ENCODE results near the gene SIN3A.

Gene SIN3A

DNA sequence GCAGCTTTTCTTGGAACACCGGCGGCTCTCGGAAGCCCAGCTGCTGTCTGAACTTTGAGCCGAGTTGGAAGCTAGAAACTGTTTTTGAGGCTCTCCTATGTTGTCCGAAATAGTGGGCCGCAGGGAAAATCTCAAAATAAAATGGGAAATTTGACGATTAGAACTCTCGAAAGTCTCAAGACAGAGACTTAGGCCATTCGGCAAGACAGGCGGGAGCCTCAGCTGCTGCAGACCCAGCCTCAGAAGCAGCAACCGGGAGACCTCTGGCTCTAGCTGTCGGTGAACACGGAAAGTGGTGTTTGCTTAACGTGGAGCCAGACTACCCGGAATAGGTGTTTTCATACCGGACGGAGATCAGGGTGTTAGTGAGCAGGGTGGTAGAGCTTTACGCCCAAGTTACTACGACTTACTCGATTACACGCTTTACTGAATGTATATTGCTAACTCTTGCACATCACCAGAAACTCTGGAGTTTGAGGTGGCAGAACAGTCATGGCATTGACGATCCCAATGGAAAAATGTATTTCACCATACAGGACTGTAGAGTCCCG, 82.7 kb downstream of the SIN3A start:
- H3K4me2 ChIP-seq (ENCODE audit: low read depth, low read length, poor library complexity, severe bottlenecking), result peak overlapping the region; percentile 85
- H3F3A ChIP-seq (ENCODE audit: insufficient read depth), result peaks cover 28% of the 10 kb centered on the region
- no peaks in the 10 kb centered on the region for H4K20me1 ChIP-seq (ENCODE audit: low read depth, low read length)
- peak overlapping the region; percentile 71 for H3K4me3 ChIP-seq (ENCODE audit: insufficient read depth, low read length, poor library complexity, severe bottlenecking)
- no peak for TF ChIP-seq EZH2phosphoT487 (conservative IDR thresholded peaks at IDR 0.05; ENCODE audit: low read length)
- TF ChIP-seq, protein P1, sequence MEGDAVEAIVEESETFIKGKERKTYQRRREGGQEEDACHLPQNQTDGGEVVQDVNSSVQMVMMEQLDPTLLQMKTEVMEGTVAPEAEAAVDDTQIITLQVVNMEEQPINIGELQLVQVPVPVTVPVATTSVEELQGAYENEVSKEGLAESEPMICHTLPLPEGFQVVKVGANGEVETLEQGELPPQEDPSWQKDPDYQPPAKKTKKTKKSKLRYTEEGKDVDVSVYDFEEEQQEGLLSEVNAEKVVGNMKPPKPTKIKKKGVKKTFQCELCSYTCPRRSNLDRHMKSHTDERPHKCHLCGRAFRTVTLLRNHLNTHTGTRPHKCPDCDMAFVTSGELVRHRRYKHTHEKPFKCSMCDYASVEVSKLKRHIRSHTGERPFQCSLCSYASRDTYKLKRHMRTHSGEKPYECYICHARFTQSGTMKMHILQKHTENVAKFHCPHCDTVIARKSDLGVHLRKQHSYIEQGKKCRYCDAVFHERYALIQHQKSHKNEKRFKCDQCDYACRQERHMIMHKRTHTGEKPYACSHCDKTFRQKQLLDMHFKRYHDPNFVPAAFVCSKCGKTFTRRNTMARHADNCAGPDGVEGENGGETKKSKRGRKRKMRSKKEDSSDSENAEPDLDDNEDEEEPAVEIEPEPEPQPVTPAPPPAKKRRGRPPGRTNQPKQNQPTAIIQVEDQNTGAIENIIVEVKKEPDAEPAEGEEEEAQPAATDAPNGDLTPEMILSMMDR (IDR thresholded peaks at IDR 0.05; ENCODE audit: insufficient read depth, low read length, poor library complexity, severe bottlenecking), result no peak
- H3K36me3 ChIP-seq (ENCODE audit: low read length), result peaks cover 2% of the 10 kb centered on the region; the same call in 1 of the 2 replicates
- H3K27me3 ChIP-seq (ENCODE audit: low read length), result no peaks in the 10 kb centered on the region
- H2AFZ ChIP-seq (ENCODE audit: low read depth, low read length, severe bottlenecking), result peak overlapping the region; percentile 68
- H3K9me2 ChIP-seq (replicated peaks; ENCODE audit: insufficient read depth, low read length), result no peaks in the 10 kb centered on the region
- no peaks in the 10 kb centered on the region for H3K9me3 ChIP-seq (ENCODE audit: insufficient read depth, low read length)
- peak overlapping the region; percentile 76 for H3K9ac ChIP-seq (ENCODE audit: low read length)
- H3K79me2 ChIP-seq (ENCODE audit: insufficient read depth, low read length), result no peaks in the 10 kb centered on the region
- peak overlapping the region; percentile 86 for H3K27ac ChIP-seq (ENCODE audit: low read depth, low read length)

DNA sequence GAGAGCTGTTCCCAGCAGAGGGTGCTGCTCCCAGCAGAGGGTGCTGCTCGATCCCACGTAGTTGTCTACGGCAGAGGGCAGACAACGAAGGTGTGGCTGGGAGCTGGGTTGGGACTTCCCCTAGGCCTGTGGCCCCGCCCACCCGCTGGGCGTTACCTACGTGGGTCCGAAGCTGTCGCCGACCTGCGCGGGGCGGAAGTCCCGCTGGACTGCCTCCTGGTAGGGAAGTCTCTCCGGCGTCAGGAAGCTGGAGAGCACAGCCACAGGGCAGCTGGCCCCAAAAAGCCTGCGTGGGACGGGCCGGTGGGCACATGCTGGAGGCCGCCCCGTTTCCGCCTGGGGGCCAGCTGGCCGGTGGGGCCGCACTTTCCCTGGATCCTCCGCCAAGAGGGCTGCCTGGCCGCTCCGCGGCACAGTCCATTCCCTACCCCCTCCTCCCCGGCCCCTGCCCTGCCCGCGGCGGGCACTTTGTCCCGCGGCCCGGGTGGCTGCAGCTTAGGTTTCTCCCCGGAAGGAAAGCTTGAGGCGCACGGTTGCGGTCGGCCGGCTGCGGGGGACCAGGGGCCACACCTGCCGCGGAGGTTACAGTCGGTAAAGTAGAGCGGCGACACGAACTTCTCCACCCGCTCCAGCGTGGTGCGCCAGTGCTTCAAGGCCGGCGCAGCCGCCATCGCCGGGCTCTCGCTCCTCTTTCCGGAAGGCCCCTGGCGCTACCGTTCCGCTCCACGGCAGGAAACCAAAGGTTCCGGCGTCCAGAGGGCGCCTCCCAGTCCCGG, 83.4 kb downstream of the SIN3A start, which contains the start of gene MAN2C1:
Gene MAN2C1, minus strand, starts transcription at position 695 of the 776 bp plus-strand sequence. Its CDS starts 24 bp downstream, at position 671.
- Histone ChIP-seq H3K9me3 (ENCODE audit: insufficient read depth, low read length) (no peaks in the 10 kb centered on the region), H3F3A (ENCODE audit: insufficient read depth) (peaks cover 28% of the 10 kb centered on the region), H3K4me2 (ENCODE audit: low read depth, low read length, poor library complexity, severe bottlenecking) (peak within 1 kb of the TSS; percentile 85), H2AFZ (ENCODE audit: low read depth, low read length, severe bottlenecking) (peak within 1 kb of the TSS; percentile 68), H4K20me1 (ENCODE audit: low read depth, low read length) (no peaks in the 10 kb centered on the region), H3K4me3 (ENCODE audit: insufficient read depth, low read length, poor library complexity, severe bottlenecking) (peak within 1 kb of the TSS; percentile 71), H3K9me2 (replicated peaks; ENCODE audit: insufficient read depth, low read length) (no peaks in the 10 kb centered on the region), H3K9ac (ENCODE audit: low read length) (peak within 1 kb of the TSS; percentile 76), H3K36me3 (ENCODE audit: low read length) (0 out of 2 replicates have a peak, but pooled peaks cover 2% of the 10 kb centered on the region), H3K79me2 (ENCODE audit: insufficient read depth, low read length) (no peaks in the 10 kb centered on the region), H3K27me3 (ENCODE audit: low read length) (no peaks in the 10 kb centered on the region), H3K27ac (ENCODE audit: low read depth, low read length) (peak within 1 kb of the TSS; percentile 86)
- TF ChIP-seq, protein P1 (IDR thresholded peaks at IDR 0.05; ENCODE audit: insufficient read depth, low read length, poor library complexity, severe bottlenecking), result peak; percentile 81
- TF ChIP-seq EZH2phosphoT487 (conservative IDR thresholded peaks at IDR 0.05; ENCODE audit: low read length), result no peak

DNA sequence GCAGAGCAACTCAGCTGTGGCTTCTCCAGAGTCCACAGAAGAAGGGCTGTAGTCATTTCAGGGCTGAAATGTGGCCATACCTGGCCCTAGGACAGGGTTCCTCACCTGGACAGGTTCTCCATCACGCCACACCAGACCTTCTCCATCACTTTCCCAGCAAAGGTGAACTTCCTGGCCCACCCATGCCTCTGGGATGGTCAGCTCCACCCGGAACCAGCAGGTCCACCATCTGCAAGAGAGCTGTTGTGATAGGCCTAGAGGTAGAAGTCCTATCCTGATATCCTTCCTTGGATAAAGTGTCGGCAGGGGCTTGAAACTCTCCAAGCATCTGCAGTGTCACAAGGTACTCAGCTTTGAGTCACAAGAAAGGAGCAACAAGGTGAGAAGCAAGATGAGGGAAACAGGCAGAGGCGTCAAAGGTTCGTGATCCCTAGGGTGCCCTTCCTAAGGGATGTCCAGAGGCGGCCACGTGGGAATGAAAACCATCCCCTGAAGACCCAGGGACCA, 84.0 kb downstream of the SIN3A start:
- 0 out of 2 replicates have a peak, but pooled peaks cover 2% of the 10 kb centered on the region for H3K36me3 ChIP-seq (ENCODE audit: low read length)
- H3K27ac ChIP-seq (ENCODE audit: low read depth, low read length), result peak overlapping the region; percentile 23; the same call in 1 of the 2 replicates
- no peaks in the 10 kb centered on the region for H3K9me2 ChIP-seq (replicated peaks; ENCODE audit: insufficient read depth, low read length)
- H3K4me2 ChIP-seq (ENCODE audit: low read depth, low read length, poor library complexity, severe bottlenecking), result peak overlapping the region; percentile 85
- H2AFZ ChIP-seq (ENCODE audit: low read depth, low read length, severe bottlenecking), result peak overlapping the region; percentile 62
- H4K20me1 ChIP-seq (ENCODE audit: low read depth, low read length), result no peaks in the 10 kb centered on the region
- no peaks in the 10 kb centered on the region for H3K9me3 ChIP-seq (ENCODE audit: insufficient read depth, low read length)
- H3K27me3 ChIP-seq (ENCODE audit: low read length), result no peaks in the 10 kb centered on the region
- H3K9ac ChIP-seq (ENCODE audit: low read length), result peak overlapping the region; percentile 76
- H3K4me3 ChIP-seq (ENCODE audit: insufficient read depth, low read length, poor library complexity, severe bottlenecking), result peak overlapping the region; percentile 71
- no peaks in the 10 kb centered on the region for H3K79me2 ChIP-seq (ENCODE audit: insufficient read depth, low read length)
- peaks cover 28% of the 10 kb centered on the region for H3F3A ChIP-seq (ENCODE audit: insufficient read depth)
- TF ChIP-seq, protein P1 (IDR thresholded peaks at IDR 0.05; ENCODE audit: insufficient read depth, low read length, poor library complexity, severe bottlenecking), result no peak
- TF ChIP-seq EZH2phosphoT487 (conservative IDR thresholded peaks at IDR 0.05; ENCODE audit: low read length), result no peak
